ENCODE results near the gene NTRK3. TPM values are rescaled to one million over a fixed set of nuclear protein-coding genes. Genes with fewer than 3 reads are reported as not detected.

NTRK3 gene
- polyA plus RNA-seq, 1 donor from 2014 or later: 42.7 TPM

- H3K4me3 ChIP-seq (ENCODE audit: low read length): no peak overlapping the region
- no peak overlapping the region for H3K9ac ChIP-seq (ENCODE audit: low read length)
- H3K27me3 ChIP-seq (ENCODE audit: insufficient read depth, low read depth, low read length): no peaks in the 10 kb centered on the region
- TF ChIP-seq CTCF (IDR thresholded peaks at IDR 0.05; ENCODE audit: poor library complexity, severe bottlenecking) (no peak), REST (IDR thresholded peaks at IDR 0.05; ENCODE audit: borderline replicate concordance) (no peak), TAF1 (IDR thresholded peaks at IDR 0.05; ENCODE audit: low read depth) (no peak), EP300 (conservative IDR thresholded peaks at IDR 0.05; ENCODE audit: poor library complexity, severe bottlenecking) (no peak), RAD21 (conservative IDR thresholded peaks at IDR 0.05) (no peak), MXI1 (conservative IDR thresholded peaks at IDR 0.05; ENCODE audit: poor library complexity, severe bottlenecking) (no peak)
- no peaks in the 10 kb centered on the region for H3K9me2 ChIP-seq (ENCODE audit: insufficient read depth, low read length)
- no peaks in the 10 kb centered on the region for H3K36me3 ChIP-seq (ENCODE audit: insufficient read depth, low read length)
- no peak overlapping the region for H2AFZ ChIP-seq (ENCODE audit: low read depth, low read length)
- H3F3A ChIP-seq (ENCODE audit: insufficient read depth, low read length, poor library complexity, severe bottlenecking): no peaks in the 10 kb centered on the region
- H4K20me1 ChIP-seq (ENCODE audit: insufficient read depth): peaks cover 8% of the 10 kb centered on the region
- no peak overlapping the region for H3K27ac ChIP-seq (ENCODE audit: low read length)
- no peaks in the 10 kb centered on the region for H3K9me3 ChIP-seq (ENCODE audit: low read length)
- peaks cover 68% of the 10 kb centered on the region for H3K79me2 ChIP-seq (replicated peaks; ENCODE audit: insufficient read depth, low read length)
- no peak overlapping the region for H3K4me2 ChIP-seq (ENCODE audit: low read length)
These were observed 8.6 kb downstream of the NTRK3 start for GRCh38 chr15:88247914-88248313.

GRCh38 chr15:88246666-88247446, 9.7 kb downstream of the NTRK3 start:
- Histone ChIP-seq H3K27ac (ENCODE audit: low read length) (no peak overlapping the region), H3K4me3 (ENCODE audit: low read length) (peak overlapping the region; percentile 51), H3K4me2 (ENCODE audit: low read length) (no peak overlapping the region), H3F3A (ENCODE audit: insufficient read depth, low read length, poor library complexity, severe bottlenecking) (no peaks in the 10 kb centered on the region), H3K79me2 (replicated peaks; ENCODE audit: insufficient read depth, low read length) (peaks cover 61% of the 10 kb centered on the region), H3K27me3 (ENCODE audit: insufficient read depth, low read depth, low read length) (no peaks in the 10 kb centered on the region), H2AFZ (ENCODE audit: low read depth, low read length) (no peak overlapping the region), H3K9me3 (ENCODE audit: low read length) (no peaks in the 10 kb centered on the region), H3K9me2 (ENCODE audit: insufficient read depth, low read length) (no peaks in the 10 kb centered on the region), H4K20me1 (ENCODE audit: insufficient read depth) (peaks cover 13% of the 10 kb centered on the region), H3K36me3 (ENCODE audit: insufficient read depth, low read length) (no peaks in the 10 kb centered on the region), H3K9ac (ENCODE audit: low read length) (no peak overlapping the region)
- TF ChIP-seq POLR2AphosphoS5 (IDR thresholded peaks at IDR 0.05) (no peak), EZH2 (IDR thresholded peaks at IDR 0.05; ENCODE audit: borderline replicate concordance, insufficient read depth, low read length, poor library complexity, severe bottlenecking) (no peak), RAD21 (conservative IDR thresholded peaks at IDR 0.05) (peak; percentile 94), SMC3 (conservative IDR thresholded peaks at IDR 0.05; ENCODE audit: poor library complexity) (peak; percentile 96), CTCF (IDR thresholded peaks at IDR 0.05; ENCODE audit: poor library complexity, severe bottlenecking) (peak; percentile 97), MXI1 (conservative IDR thresholded peaks at IDR 0.05; ENCODE audit: poor library complexity, severe bottlenecking) (peak; percentile 45)

All from neural cell (in vitro differentiated cells).